Natural killer cell (primary cell): ENCODE measurements around the gene SHB. TPM values are rescaled to one million over a fixed set of nuclear protein-coding genes. Genes with fewer than 3 reads are reported as not detected.

Experiments
- ATAC-seq, 3 donors: fragments of 150-1000 bp in 2 of 3; fragments of 200-7000 bp in 1 of 3; cut with Tn5 transposase; 1 replicate in 1 of 3; 2 replicates in 2 of 3; pipeline ENCODE4 v1.10.0; 2021; ENCODE audit warnings: mild to moderate bottlenecking in 2 of 3, moderate library complexity in 2 of 3
- DNase-seq, 2 donors: peaks; one replicate each; pipeline versions ENCODE4 v3.0.0 to v3.0.0-alpha.2; 2013 to 2021; ENCODE audit warnings: mixed read lengths in 1 of 2
- H3K27ac ChIP-seq: one replicate; pipeline ENCODE4 v1.5.1; 2013; ENCODE audit warnings: mild to moderate bottlenecking, low read length
- H3K27me3 ChIP-seq: one replicate; pipeline ENCODE4 v1.6.1; 2013; ENCODE audit warnings: low read length; ENCODE audit not compliant: control insufficient read depth, insufficient read depth
- H3K36me3 ChIP-seq: one replicate; pipeline ENCODE4 v1.6.1; 2013; ENCODE audit warnings: low read length; ENCODE audit not compliant: control insufficient read depth, insufficient read depth
- H3K4me1 ChIP-seq: one replicate; pipeline ENCODE4 v1.6.1; 2013; ENCODE audit warnings: low read length; ENCODE audit not compliant: control insufficient read depth, insufficient read depth
- H3K4me3 ChIP-seq: one replicate; pipeline ENCODE4 v1.5.1; 2013; ENCODE audit warnings: low read length
- H3K9me3 ChIP-seq: one replicate; pipeline ENCODE4 v1.6.1; 2013; ENCODE audit warnings: low read length; ENCODE audit not compliant: control insufficient read depth, insufficient read depth
- H3K27ac Mint-ChIP-seq, 2 donors: one replicate each; pipeline ENCODE4 v1.8.0; 2022; ENCODE audit warnings: mild to moderate bottlenecking in 2 of 2, mixed read lengths in 2 of 2, moderate library complexity in 1 of 2
- H3K27me3 Mint-ChIP-seq, 2 donors: one replicate each; pipeline ENCODE4 v1.8.0; 2022; ENCODE audit warnings: low read depth in 2 of 2, mixed read lengths in 2 of 2
- H3K36me3 Mint-ChIP-seq: one replicate; pipeline ENCODE4 v1.8.0; 2022; ENCODE audit warnings: mixed read lengths
- H3K4me1 Mint-ChIP-seq, 2 donors: one replicate each; pipeline ENCODE4 v1.8.0; 2022; ENCODE audit warnings: mixed read lengths in 2 of 2
- H3K4me3 Mint-ChIP-seq: one replicate; pipeline ENCODE4 v1.8.0; 2022; ENCODE audit warnings: mild to moderate bottlenecking, moderate library complexity, mixed read lengths
- H3K9me3 Mint-ChIP-seq, 2 donors: one replicate each; pipeline ENCODE4 v1.8.0; 2022; ENCODE audit warnings: mixed read lengths in 2 of 2
- CTCF ChIP-seq: fragments of 200-600 bp; IDR thresholded peaks from one replicate; pipeline ENCODE4 v1.8.0; 2022; ENCODE audit warnings: antibody characterized with exemption
- WGBS: methylation state at CpG from one replicate; pipeline ENCODE4 v1.1.7; 2013; ENCODE audit warnings: missing lambda C conversion rate; ENCODE audit not compliant: insufficient coverage; 5-methylcytosine and 5-hydroxymethylcytosine counted together
- intact Hi-C: fragments of 100-400 bp; cut with micrococcal nuclease; formaldehyde crosslinking; loops from one replicate; pipeline ENCODE4 v1.14.2; 2022
- total RNA-seq, 4 donors: library from RNA; stranded (reverse); fragments of 120-200 nt in 1 of 4; gene quantifications; one replicate each; pipeline versions ENCODE4 v1.2.3 to v1.2.4, GENCODE V29; 2013 to 2022

The SHB gene
- total RNA-seq, 3 donors from 2014 or later (not counting 1 experiment from before 2014, with no cell fraction given) = 2.7 to 7.1 (median 2.9) TPM

- peaks cover 2 to 10% of the 10 kb centered on the region in 2 donors for H3K27me3 Mint-ChIP-seq
- Histone ChIP-seq H3K4me3 (no peak overlapping the region), H3K27ac (no peak overlapping the region), H3K4me1 (no peaks in the 10 kb centered on the region), H3K27me3 (no peaks in the 10 kb centered on the region), H3K9me3 (no peaks in the 10 kb centered on the region), H3K36me3 (no peaks in the 10 kb centered on the region)
- H3K36me3 Mint-ChIP-seq = no peaks in the 10 kb centered on the region
- intact Hi-C loops = no loop called here
- no peak overlapping the region for H3K4me3 Mint-ChIP-seq
- DNase-seq = no peak
- H3K4me1 Mint-ChIP-seq = no peaks in the 10 kb centered on the region
- H3K9me3 Mint-ChIP-seq = no peaks in the 10 kb centered on the region
- no peak for TF ChIP-seq CTCF
- no peak overlapping the region for H3K27ac Mint-ChIP-seq
- 100% methylated on average over 3 of the region's 5 CpGs for WGBS
- ATAC-seq = no peak
Observed at GRCh38 chr9:37979844-37980243, 89.2 kb downstream of the SHB start.

- Mint-ChIP-seq H3K27me3 (peaks cover 2 to 10% of the 10 kb centered on the region in 2 donors), H3K4me1 (no peaks in the 10 kb centered on the region), H3K9me3 (no peaks in the 10 kb centered on the region), H3K4me3 (no peak overlapping the region), H3K36me3 (no peaks in the 10 kb centered on the region), H3K27ac (no peak overlapping the region)
- no peak overlapping the region for H3K4me3 ChIP-seq
- WGBS = 84% methylated on average over 3 of the region's 3 CpGs
- intact Hi-C loops = no loop called here
- TF ChIP-seq CTCF = no peak
- no peaks in the 10 kb centered on the region for H3K36me3 ChIP-seq
- no peaks in the 10 kb centered on the region for H3K9me3 ChIP-seq
- H3K4me1 ChIP-seq = no peaks in the 10 kb centered on the region
- no peak for ATAC-seq
- no peaks in the 10 kb centered on the region for H3K27me3 ChIP-seq
- no peak for DNase-seq
- no peak overlapping the region for H3K27ac ChIP-seq
Observed at GRCh38 chr9:37978983-37979382, 90.0 kb downstream of the SHB start.

GRCh38 chr9:37978481-37978864 lies 90.6 kb downstream of the SHB start:
- peaks cover 2 to 10% of the 10 kb centered on the region in 2 donors for H3K27me3 Mint-ChIP-seq

More at GRCh38 chr9:37978481-37978864, 90.6 kb downstream of the SHB start:
- Mint-ChIP-seq H3K27ac (no peak overlapping the region), H3K9me3 (no peaks in the 10 kb centered on the region), H3K4me1 (no peaks in the 10 kb centered on the region), H3K4me3 (no peak overlapping the region), H3K36me3 (no peaks in the 10 kb centered on the region)
- Histone ChIP-seq H3K9me3 (no peaks in the 10 kb centered on the region), H3K27ac (no peak overlapping the region), H3K4me1 (no peaks in the 10 kb centered on the region), H3K36me3 (no peaks in the 10 kb centered on the region), H3K27me3 (no peaks in the 10 kb centered on the region), H3K4me3 (no peak overlapping the region)
- ATAC-seq = no peak
- no peak for TF ChIP-seq CTCF
- no peak for DNase-seq
- intact Hi-C loops = no loop called here
- WGBS = 90% methylated on average over 5 of the region's 6 CpGs
